DMS114 treated with DMSO at 0.1 percent for 48 hours (cell line): ENCODE data around the gene PCMTD2.

Experiments used
- DNase-seq: peaks from one replicate; lab custom pipeline; 2025; ENCODE audit not compliant: unreplicated experiment; lab: John Stamatoyannopoulos, UW

The PCMTD2 gene

GRCh38 chr20:64255361-64256281 is at the start of gene PCMTD2:
Gene PCMTD2, plus strand, starts transcription at chr20:64255748. Its CDS starts 4,218 bp downstream, at chr20:64259966.
- peak; percentile 58 for DNase-seq

GRCh38 chr20:64206614-64207013 is 48.9 kb upstream of the PCMTD2 start:
- DNase-seq, result no peak

GRCh38 chr20:64207641-64208590 is 47.6 kb upstream of the PCMTD2 start:
- no peak for DNase-seq

- DNase-seq, result no peak
Measured at GRCh38 chr20:64209148-64209547, 46.4 kb upstream of the PCMTD2 start.

GRCh38 chr20:64210656-64211369 is 44.7 kb upstream of the PCMTD2 start:
- DNase-seq, result no peak

GRCh38 chr20:64211874-64212658 is 43.5 kb upstream of the PCMTD2 start:
- DNase-seq, result no peak

GRCh38 chr20:64212755-64213154 is 42.8 kb upstream of the PCMTD2 start:
- no peak for DNase-seq

DNA sequence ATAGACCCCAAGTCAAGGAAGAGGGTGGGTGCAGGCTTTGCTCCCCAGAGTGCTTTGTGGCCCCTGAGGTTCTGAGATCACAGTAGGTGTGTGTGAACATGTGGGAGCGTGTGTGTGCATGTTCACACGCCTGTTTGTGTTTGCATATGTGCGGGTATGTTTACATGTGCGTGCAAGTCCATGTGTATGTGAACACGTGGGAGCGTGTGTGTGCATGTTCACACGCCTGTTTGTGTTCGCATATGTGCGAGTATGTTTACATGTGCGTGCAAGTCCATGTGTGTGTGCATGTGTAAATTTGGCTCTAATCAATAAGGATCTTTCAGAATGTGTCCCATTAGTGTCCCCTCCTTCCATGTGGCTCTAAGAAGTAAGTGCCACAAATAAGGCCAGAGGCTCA is 41.4 kb upstream of the PCMTD2 start:
- no peak for DNase-seq

- DNase-seq, result no peak
Measured at GRCh38 chr20:64214952-64215351, 40.6 kb upstream of the PCMTD2 start.

GRCh38 chr20:64216036-64216435 is 39.5 kb upstream of the PCMTD2 start:
- DNase-seq, result no peak

DNA sequence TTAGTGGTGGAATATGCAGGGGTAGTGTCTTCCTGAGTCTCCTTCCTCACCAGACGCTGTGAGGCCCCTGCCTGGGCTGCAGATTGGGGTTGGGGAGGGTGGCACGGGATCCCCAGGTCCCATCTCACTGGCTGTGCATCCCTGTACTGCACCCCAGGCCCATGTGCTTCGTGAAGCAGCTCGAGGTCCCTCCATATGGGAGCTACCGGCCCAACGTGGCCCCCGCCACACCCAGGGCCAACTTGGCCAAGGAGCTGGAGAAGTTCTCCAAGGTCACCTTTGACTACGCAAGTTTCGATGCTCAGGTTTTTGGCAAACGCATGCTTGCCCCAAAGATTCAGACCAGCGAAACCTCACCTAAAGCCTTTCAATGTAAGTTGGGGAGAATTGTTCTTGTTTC is 38.6 kb upstream of the PCMTD2 start:
- DNase-seq, result no peak

GRCh38 chr20:64217539-64218221 is 37.9 kb upstream of the PCMTD2 start:
- DNase-seq, result no peak

DNA sequence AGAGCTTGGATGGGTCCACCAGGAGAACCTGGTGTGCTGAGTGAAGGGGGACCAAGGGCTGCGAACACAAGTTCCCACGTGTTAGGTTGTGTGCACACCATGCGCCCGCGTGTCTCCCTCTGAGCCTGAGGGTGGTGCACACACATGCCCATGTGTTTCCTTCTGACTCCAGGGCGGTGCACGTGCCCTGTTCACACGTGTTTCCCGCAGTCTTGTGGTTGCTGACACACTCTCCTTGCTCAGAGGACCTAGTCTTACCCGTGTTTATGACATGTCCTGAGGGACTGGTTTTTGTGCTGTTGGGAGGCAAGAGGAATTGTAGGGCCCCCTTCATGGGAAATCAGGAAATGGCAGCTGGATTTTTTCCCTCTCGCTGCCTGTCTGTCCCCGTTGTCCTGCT is 36.3 kb upstream of the PCMTD2 start:
- DNase-seq, result no peak

- DNase-seq, result no peak
Measured at GRCh38 chr20:64219730-64220129, 35.8 kb upstream of the PCMTD2 start.

- DNase-seq, result no peak
Measured at GRCh38 chr20:64220420-64220819, 35.1 kb upstream of the PCMTD2 start.

DNA sequence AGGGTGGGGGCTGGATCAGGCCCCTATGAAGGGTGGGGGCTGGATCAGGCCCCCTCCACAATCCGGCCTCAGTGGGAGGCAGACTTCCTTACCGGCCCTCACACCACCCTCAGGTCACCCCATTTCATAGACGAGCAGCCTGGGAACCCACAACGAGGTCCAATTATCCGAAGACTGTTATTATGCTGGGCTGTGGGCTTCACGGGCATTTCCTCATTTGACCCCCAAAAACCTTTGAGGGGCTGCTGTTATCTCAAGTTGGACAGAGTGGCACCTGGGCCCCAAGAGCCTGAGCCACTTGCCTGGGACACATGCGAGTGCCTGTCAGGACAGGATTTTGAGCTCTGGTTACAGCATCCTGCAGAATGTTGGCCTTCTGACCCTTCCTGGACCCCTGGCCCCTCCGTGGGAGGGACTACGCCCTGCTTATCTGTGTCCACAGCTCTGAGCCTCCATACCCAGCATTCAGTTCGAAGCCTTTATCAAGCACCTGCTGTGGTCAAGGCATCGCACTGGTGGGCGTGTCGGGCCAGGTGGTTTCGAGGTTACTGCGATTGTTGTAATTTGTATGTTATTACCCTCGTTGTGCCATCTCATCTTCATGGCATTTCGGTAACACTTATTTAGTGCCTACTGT is 34.5 kb upstream of the PCMTD2 start:
- DNase-seq, result no peak

- DNase-seq, result no peak
Measured at GRCh38 chr20:64222291-64222735, 33.2 kb upstream of the PCMTD2 start.

DNA sequence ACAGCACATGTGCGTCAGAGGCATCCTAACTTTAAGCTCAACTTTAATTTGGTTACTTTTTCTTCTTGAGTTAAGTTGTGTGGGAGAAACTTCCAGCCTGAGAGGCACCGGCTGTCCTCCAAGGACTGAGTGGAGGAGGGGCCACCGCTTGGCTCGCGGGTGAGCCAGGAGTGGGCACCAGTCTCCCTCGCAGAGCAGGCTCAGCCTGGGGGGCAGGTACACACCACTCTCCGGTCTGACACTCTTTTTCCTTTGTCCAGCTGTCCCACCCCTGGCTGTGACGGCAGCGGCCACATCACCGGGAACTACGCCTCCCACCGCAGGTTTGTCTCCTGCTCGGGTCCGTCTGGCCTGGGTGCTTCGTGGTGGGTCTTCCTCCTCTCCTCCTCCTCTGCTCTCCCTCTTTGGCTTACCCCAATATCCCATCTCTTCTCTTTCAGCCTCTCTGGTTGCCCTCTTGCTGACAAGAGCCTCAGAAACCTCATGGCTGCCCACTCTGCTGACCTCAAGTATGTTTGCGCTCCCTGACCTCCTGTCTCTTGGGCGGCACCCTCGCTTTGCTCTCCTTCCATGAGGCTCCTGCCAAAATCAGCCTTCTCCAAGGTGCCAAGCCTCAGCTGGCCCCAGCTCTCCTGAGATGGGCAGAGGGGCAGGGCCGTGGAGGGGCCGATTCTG is 32.6 kb upstream of the PCMTD2 start:
- DNase-seq, result no peak
